ENCODE data around the gene BSND. TPM values are rescaled to one million over a fixed set of nuclear protein-coding genes. Genes with fewer than 3 reads are reported as not detected.

The BSND gene
- total and polyA plus RNA-seq, 4 donors: 0.02 TPM; not detected in 3

GRCh38 chr1:55055084-55055882 is 56.5 kb downstream of the BSND start:
- H3K4me3 ChIP-seq: no peak overlapping the region
- peaks cover 0 to 4% (median 0%) of the 10 kb centered on the region in 4 donors for H3K36me3 ChIP-seq (ENCODE audit: control insufficient read depth in 4 of 4, insufficient read depth in 4 of 4, low read length in 4 of 4)
- H3K9me3 ChIP-seq (ENCODE audit: control insufficient read depth in 4 of 4, insufficient read depth in 3 of 4, low read length in 3 of 4): no peaks in the 10 kb centered on the region
- no peak for DNase-seq
- H3K27me3 ChIP-seq (ENCODE audit: control insufficient read depth in 3 of 3, insufficient read depth in 3 of 3, low read length in 2 of 3): no peaks in the 10 kb centered on the region
- H3K27ac ChIP-seq (ENCODE audit: low read depth in 1 of 2, low read length in 1 of 2): no peak overlapping the region
- TF ChIP-seq CTCF (IDR thresholded peaks at IDR 0.05; ENCODE audit: control extremely low read depth, extremely low read depth): no peak
- no peak for ATAC-seq (ENCODE audit: insufficient read depth, low FRiP score)
- H3K9ac ChIP-seq (ENCODE audit: insufficient read depth in 1 of 2, low read length in 2 of 2): no peak overlapping the region
- no peaks in the 10 kb centered on the region for H3K4me1 ChIP-seq (ENCODE audit: control insufficient read depth in 5 of 5, insufficient read depth in 5 of 5, low read length in 5 of 5)
- 82 to 86% methylated on average over 12 of the region's 12 CpGs for WGBS, 2 donors

- Histone ChIP-seq H3K27me3 (ENCODE audit: control insufficient read depth in 3 of 3, insufficient read depth in 3 of 3, low read length in 2 of 3) (no peaks in the 10 kb centered on the region), H3K36me3 (ENCODE audit: control insufficient read depth in 4 of 4, insufficient read depth in 4 of 4, low read length in 4 of 4) (peaks cover 0 to 4% (median 0%) of the 10 kb centered on the region in 4 donors), H3K4me3 (no peak overlapping the region), H3K9ac (ENCODE audit: insufficient read depth in 1 of 2, low read length in 2 of 2) (no peak overlapping the region), H3K27ac (ENCODE audit: low read depth in 1 of 2, low read length in 1 of 2) (no peak overlapping the region), H3K9me3 (ENCODE audit: control insufficient read depth in 4 of 4, insufficient read depth in 3 of 4, low read length in 3 of 4) (peaks cover 0 to 2% (median 0%) of the 10 kb centered on the region in 4 donors), H3K4me1 (ENCODE audit: control insufficient read depth in 5 of 5, insufficient read depth in 5 of 5, low read length in 5 of 5) (no peaks in the 10 kb centered on the region)
- no peak for DNase-seq
- no peak for ATAC-seq (ENCODE audit: insufficient read depth, low FRiP score)
- WGBS, 2 donors: 89 to 94% methylated on average over 37 to 42 of the region's 42 CpGs
- no peak for TF ChIP-seq CTCF (IDR thresholded peaks at IDR 0.05; ENCODE audit: control extremely low read depth, extremely low read depth)
Measured at GRCh38 chr1:55055951-55056631, 57.4 kb downstream of the BSND start.

- no peaks in the 10 kb centered on the region for H3K4me1 ChIP-seq (ENCODE audit: control insufficient read depth in 5 of 5, insufficient read depth in 5 of 5, low read length in 5 of 5)
- no peak for ATAC-seq (ENCODE audit: insufficient read depth, low FRiP score)
- 94 to 97% methylated on average over 20 of the region's 20 CpGs for WGBS, 2 donors
- no peaks in the 10 kb centered on the region for H3K27me3 ChIP-seq (ENCODE audit: control insufficient read depth in 3 of 3, insufficient read depth in 3 of 3, low read length in 2 of 3)
- no peak overlapping the region for H3K27ac ChIP-seq (ENCODE audit: low read depth in 1 of 2, low read length in 1 of 2)
- H3K9me3 ChIP-seq (ENCODE audit: control insufficient read depth in 4 of 4, insufficient read depth in 3 of 4, low read length in 3 of 4): peaks cover 0 to 2% (median 0%) of the 10 kb centered on the region in 4 donors
- H3K36me3 ChIP-seq (ENCODE audit: control insufficient read depth in 4 of 4, insufficient read depth in 4 of 4, low read length in 4 of 4): peaks cover 0 to 4% (median 0%) of the 10 kb centered on the region in 4 donors
- DNase-seq: no peak
- no peak overlapping the region for H3K9ac ChIP-seq (ENCODE audit: insufficient read depth in 1 of 2, low read length in 2 of 2)
- H3K4me3 ChIP-seq: no peak overlapping the region
- no peak for TF ChIP-seq CTCF (IDR thresholded peaks at IDR 0.05; ENCODE audit: control extremely low read depth, extremely low read depth)
Measured at GRCh38 chr1:55056632-55056992, 57.9 kb downstream of the BSND start.
